HG02588 (cell line): ENCODE measurements around the gene SLC35A2.
"Not testable (repeated sequence)": the region's sequence is repeated elsewhere in the genome, so short reads cannot be mapped to it uniquely, and the experiment has no call there.

ENCODE experiments used
- ATAC-seq: cut with Tn5 transposase; IDR thresholded peaks from one replicate; pipeline ENCODE4 v1.9.1; 2021; ENCODE audit warnings: mild to moderate bottlenecking, moderate library complexity; ENCODE audit not compliant: unreplicated experiment

Gene SLC35A2

DNA sequence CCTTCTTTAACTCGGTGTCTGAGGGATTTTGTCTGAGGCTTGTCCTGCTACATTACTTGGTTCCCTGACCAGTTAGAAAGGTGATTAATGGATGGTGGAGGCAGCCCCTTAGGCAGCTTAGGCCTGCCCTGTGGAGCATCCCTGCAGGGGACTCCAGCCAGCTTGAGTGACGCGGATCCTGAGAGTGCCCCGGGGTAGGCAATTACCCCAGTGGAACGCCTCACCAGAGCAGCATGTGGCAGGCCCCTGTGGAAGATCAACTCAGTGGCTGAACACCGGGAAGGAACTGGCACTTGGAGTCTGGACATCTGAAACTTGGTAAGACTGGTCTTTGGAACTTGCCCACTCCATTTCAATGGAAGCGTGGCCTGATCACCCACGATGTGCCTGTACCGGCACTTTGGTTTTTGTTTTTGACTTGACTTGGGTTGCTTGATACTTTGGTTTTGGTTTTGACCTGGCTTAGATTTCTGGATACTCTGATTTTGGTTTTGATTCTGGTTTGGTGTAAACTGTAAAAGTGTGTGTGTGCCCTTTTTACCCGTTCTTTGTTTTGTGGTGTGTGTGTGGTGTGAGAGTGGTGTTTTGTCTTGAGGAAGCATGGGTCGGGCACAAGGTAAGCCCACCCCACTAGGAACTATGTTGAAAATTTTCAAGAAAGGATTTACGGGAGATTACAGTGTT is 57.2 kb downstream of the SLC35A2 start:
- ATAC-seq: not testable (repeated sequence)

DNA sequence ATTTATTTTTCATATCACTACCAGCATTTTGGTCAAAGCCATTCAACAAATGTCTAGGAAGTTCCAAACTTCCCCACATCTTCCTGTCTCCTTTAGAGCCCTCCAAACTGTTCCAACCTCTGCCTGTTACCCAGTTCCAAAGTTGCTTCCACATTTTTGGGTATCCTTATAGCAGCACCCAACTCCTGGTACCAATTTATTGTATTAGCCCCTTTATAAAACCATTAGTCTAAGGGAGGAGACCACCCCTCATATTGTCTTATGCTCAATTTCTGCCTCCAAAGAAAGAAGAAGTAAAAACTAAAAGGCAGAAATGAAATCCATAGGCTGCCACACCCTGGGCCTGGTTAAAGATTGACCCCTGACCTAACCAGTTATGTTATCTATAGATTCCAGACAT is 58.0 kb downstream of the SLC35A2 start:
- ATAC-seq: not testable (repeated sequence)
